Activated B cell treated with CpG ODN at 0.5 μM for 24 hours (primary cell): Measurements from ENCODE around the gene LRTM1. TPM values are rescaled to one million over a fixed set of nuclear protein-coding genes. Genes with fewer than 3 reads are reported as not detected.

Experiments
- ATAC-seq: fragments of 200-7000 bp; cut with Tn5 transposase; one replicate; pipeline ENCODE4 v1.10.0; 2021; ENCODE audit warnings: low read depth, mild to moderate bottlenecking, moderate library complexity
- CTCF ChIA-PET: fragments of 350-600 bp; sonication (Branson Sonifier 250); formaldehyde crosslinking; loops from one replicate; lab custom pipeline; 2021; ENCODE audit warnings: antibody characterized with exemption; lab: Charles Lee
- POLR2A ChIA-PET: fragments of 350-600 bp; sonication (Branson Sonifier 250); formaldehyde crosslinking; loops from one replicate; lab custom pipeline; 2021; ENCODE audit warnings: antibody characterized with exemption; lab: Charles Lee
- DNase-seq: peaks from one replicate; pipeline ENCODE4 v3.0.0; 2022
- H3K27ac Mint-ChIP-seq: one replicate; pipeline ENCODE4 v1.8.0; 2020; ENCODE audit warnings: mixed read lengths
- H3K27me3 Mint-ChIP-seq: one replicate; pipeline ENCODE4 v1.8.0; 2021; ENCODE audit warnings: mixed read lengths
- H3K36me3 Mint-ChIP-seq: one replicate; pipeline ENCODE4 v1.8.0; 2021; ENCODE audit warnings: low read depth, mixed read lengths
- H3K4me1 Mint-ChIP-seq: one replicate; pipeline ENCODE4 v1.8.0; 2021; ENCODE audit warnings: mixed read lengths
- H3K4me3 Mint-ChIP-seq: one replicate; pipeline ENCODE4 v1.8.0; 2020; ENCODE audit warnings: mild to moderate bottlenecking, mixed read lengths
- H3K9me3 Mint-ChIP-seq: one replicate; pipeline ENCODE4 v1.8.0; 2020; ENCODE audit warnings: mixed read lengths
- CTCF ChIP-seq: fragments of 200-600 bp; IDR thresholded peaks from one replicate; pipeline ENCODE4 v1.8.0; 2022; ENCODE audit warnings: antibody characterized with exemption, mild to moderate bottlenecking
- intact Hi-C: fragments of 100-400 bp; cut with micrococcal nuclease; formaldehyde crosslinking; loops from one replicate; pipeline ENCODE4 v1.15.1; 2024
- total RNA-seq: library from RNA; stranded (reverse); gene quantifications from 2 replicates; pipeline ENCODE4 v1.2.3, GENCODE V29; 2022

Gene LRTM1
- total RNA-seq, 1 donor from 2014 or later = not detected

- ChIA-PET CTCF (no interaction called here), POLR2A (no interaction called here)
- no peak for DNase-seq
- H3K27me3 Mint-ChIP-seq = no peaks in the 10 kb centered on the region
- no peaks in the 10 kb centered on the region for H3K9me3 Mint-ChIP-seq
- no peak overlapping the region for H3K4me3 Mint-ChIP-seq
- no peak for ATAC-seq
- intact Hi-C loops = no loop called here
- no peaks in the 10 kb centered on the region for H3K36me3 Mint-ChIP-seq
- no peaks in the 10 kb centered on the region for H3K4me1 Mint-ChIP-seq
- H3K27ac Mint-ChIP-seq = no peak overlapping the region
- TF ChIP-seq CTCF = no peak
Measured at GRCh38 chr3:54967731-54968161, 39.9 kb upstream of the LRTM1 start.

- intact Hi-C loops = no loop called here
- DNase-seq (no peak), ATAC-seq (no peak)
- ChIA-PET POLR2A (no interaction called here), CTCF (no interaction called here)
- no peaks in the 10 kb centered on the region for H3K9me3 Mint-ChIP-seq
- H3K4me3 Mint-ChIP-seq = no peak overlapping the region
- TF ChIP-seq CTCF = no peak
- no peaks in the 10 kb centered on the region for H3K36me3 Mint-ChIP-seq
- no peak overlapping the region for H3K27ac Mint-ChIP-seq
- no peaks in the 10 kb centered on the region for H3K27me3 Mint-ChIP-seq
- H3K4me1 Mint-ChIP-seq = no peaks in the 10 kb centered on the region
Measured at GRCh38 chr3:54966979-54967378, 39.1 kb upstream of the LRTM1 start.

- DNase-seq (no peak), ATAC-seq (no peak)
- Mint-ChIP-seq H3K4me1 (no peaks in the 10 kb centered on the region), H3K4me3 (no peak overlapping the region), H3K36me3 (no peaks in the 10 kb centered on the region), H3K27ac (no peak overlapping the region), H3K9me3 (no peaks in the 10 kb centered on the region), H3K27me3 (no peaks in the 10 kb centered on the region)
- ChIA-PET CTCF (no interaction called here), POLR2A (no interaction called here)
- intact Hi-C loops = no loop called here
- TF ChIP-seq CTCF = no peak
Measured at GRCh38 chr3:54965746-54966145, 37.9 kb upstream of the LRTM1 start.

GRCh38 chr3:54964081-54964480 is 36.2 kb upstream of the LRTM1 start:
- ATAC-seq (no peak), DNase-seq (no peak)
- CTCF ChIA-PET = no interaction called here
- Mint-ChIP-seq H3K4me3 (no peak overlapping the region), H3K27ac (no peak overlapping the region), H3K36me3 (no peaks in the 10 kb centered on the region), H3K27me3 (no peaks in the 10 kb centered on the region), H3K9me3 (no peaks in the 10 kb centered on the region), H3K4me1 (no peaks in the 10 kb centered on the region)
- intact Hi-C loops = no loop called here
- TF ChIP-seq CTCF = no peak
- POLR2A ChIA-PET = no interaction called here

- no peaks in the 10 kb centered on the region for H3K27me3 Mint-ChIP-seq
- no peak overlapping the region for H3K4me3 Mint-ChIP-seq
- DNase-seq (no peak), ATAC-seq (no peak)
- no peaks in the 10 kb centered on the region for H3K36me3 Mint-ChIP-seq
- intact Hi-C loops = no loop called here
- no peak for TF ChIP-seq CTCF
- H3K27ac Mint-ChIP-seq = no peak overlapping the region
- ChIA-PET CTCF (no interaction called here), POLR2A (no interaction called here)
- H3K4me1 Mint-ChIP-seq = no peaks in the 10 kb centered on the region
- no peaks in the 10 kb centered on the region for H3K9me3 Mint-ChIP-seq
Measured at GRCh38 chr3:54963641-54964040, 35.8 kb upstream of the LRTM1 start.
